NCI-H748 (cell line): ENCODE results near the gene FZD2.
A peak's percentile ranks its signal among the peaks of the same experiment; 100 is the strongest.
"Not testable (repeated sequence)": the region's sequence is repeated elsewhere in the genome, so short reads cannot be mapped to it uniquely, and the experiment has no call there.

Experiments used
- DNase-seq: peaks from one replicate; lab custom pipeline; 2025; ENCODE audit not compliant: unreplicated experiment; lab: John Stamatoyannopoulos, UW

FZD2 gene

DNA sequence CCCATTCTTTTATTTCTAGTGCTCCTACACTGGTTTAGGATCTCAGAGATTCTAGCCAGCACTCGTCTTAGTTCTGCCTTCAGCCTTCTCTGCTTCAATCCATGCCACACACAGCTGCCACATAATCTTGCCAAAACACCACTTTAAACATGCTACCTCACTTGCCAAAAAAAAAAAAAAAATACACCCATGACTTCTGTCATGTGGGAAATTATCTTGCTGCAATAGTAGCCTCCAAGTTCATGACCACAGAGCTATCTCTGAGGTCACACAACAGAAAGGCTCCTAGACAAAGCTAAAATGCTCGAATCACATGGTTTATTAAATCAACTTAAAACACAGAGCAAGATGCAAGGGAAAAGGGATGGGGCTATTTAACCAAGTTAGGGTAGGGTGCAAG is 18.1 kb downstream of the FZD2 start:
- no peak for DNase-seq

GRCh38 chr17:44578947-44579346 is 21.7 kb downstream of the FZD2 start:
- no peak for DNase-seq

DNA sequence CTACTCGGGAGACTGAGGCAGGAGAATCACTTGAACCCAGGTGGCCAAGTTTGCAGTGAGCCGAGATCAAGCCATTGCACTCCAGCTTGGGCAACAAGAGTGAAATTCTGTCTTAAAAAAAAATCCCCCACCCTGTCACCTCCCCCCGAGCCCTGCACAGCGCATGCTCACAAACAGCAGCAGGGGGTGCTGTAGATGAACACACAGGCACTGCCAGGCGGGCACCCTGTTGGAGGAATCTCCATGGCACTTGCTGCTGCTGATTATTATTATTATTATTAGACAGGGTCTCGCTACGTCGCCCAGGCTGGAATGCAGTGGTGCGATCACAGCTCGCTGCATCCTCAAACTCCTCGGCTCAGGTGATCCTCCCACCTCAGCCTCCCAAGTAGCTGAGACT is 24.6 kb downstream of the FZD2 start:
- DNase-seq, result no peak

DNA sequence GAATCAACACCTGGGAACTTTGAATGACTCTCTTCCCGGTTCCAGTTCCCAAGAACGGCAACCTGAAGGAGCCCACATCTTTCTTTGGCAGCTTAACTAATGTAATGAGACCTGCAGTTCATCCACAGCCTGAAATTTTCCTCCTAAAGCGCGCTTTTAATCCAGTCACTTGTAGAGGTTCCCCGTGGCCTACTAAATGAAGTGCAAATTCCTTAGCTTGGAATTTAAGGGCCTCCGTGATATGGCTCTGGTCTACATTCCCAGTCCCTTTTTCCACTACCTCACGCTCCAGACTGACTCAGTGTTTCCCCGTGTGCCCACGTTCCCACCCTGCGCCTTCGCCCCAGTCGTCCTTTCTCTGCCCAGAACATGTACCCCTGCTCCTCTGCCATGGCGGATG is 27.2 kb downstream of the FZD2 start:
- no peak for DNase-seq

DNA sequence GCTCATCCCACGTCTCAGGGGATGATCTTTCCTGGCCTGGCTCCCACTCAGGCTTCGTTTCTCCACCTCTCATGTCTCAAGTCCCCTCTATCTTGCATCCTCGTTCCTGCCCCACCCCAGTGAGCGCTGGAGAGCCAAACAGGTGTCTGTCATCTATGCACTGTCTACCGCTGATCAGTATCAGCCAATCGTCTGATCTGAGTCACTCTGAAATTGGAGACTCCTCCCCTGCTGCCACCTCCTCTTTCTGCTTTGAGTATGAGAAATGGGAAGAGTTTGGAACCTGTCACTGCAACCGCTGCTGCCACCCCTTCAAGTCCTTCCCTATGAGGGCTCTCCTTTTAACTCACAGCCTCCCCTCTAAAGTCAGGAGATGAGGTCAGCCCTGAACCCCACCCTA is 28.0 kb downstream of the FZD2 start:
- no peak for DNase-seq

- DNase-seq, result no peak
These were observed 30.1 kb downstream of the FZD2 start for GRCh38 chr17:44587339-44587738.

- DNase-seq, result no peak
These were observed 32.2 kb downstream of the FZD2 start for GRCh38 chr17:44589316-44590071.

DNA sequence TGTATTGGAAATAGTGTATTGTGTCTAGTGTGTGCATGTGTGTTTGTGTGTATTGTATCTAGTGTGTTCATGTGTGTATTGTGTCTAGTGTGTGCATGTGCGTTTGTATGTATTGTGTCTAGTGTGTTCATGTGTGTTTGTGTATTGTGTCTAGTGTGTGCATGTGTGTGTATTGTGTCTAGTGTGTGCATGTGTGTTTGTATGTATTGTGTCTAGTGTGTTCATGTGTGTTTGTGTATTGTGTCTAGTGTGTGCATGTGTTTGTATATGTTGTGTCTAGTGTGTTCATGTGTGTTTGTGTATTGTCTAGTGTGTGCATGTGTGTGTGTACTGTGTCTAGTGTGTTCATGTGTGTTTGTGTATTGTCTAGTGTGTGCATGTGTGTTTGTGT is 32.8 kb downstream of the FZD2 start:
- DNase-seq, result not testable (repeated sequence)

DNA sequence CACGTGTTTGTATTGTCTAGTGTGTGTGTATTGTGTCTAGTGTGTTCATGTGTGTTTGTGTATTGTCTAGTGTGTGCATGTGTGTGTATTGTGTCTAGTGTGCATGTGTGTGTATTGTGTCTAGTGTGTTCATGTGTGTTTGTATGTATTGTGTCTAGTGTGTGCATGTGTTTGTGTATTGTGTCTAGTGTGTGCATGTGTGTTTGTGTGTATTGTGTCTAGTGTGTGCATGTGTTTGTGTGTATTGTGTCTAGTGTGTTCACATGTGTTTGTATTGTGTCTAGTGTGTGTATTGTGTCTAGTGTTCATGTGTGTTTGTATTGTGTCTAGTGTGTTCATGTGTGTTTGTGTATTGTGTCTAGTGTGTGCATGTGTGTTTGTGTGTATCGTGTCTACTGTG is 33.5 kb downstream of the FZD2 start:
- not testable (repeated sequence) for DNase-seq

DNA sequence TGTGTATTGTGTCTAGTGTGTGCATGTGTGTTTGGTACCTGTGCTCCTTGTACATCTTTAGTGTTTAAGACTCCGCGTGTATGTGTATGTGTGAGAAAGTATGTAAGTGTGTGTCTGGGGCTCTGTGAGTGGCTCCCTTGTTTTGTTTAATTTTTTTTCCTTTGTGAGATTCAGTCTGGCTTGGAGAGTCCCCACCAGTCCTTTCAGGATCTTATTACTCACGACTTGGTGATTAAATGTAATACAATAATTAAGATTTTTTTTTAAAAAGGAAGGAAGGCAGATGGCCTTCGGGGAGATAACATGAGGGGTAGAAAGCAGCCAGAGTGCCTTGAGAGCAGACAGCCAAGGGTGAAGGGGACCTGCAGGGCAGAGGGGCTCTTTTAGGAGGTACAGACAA is 33.9 kb downstream of the FZD2 start:
- no peak for DNase-seq

GRCh38 chr17:44593156-44593555 is 35.9 kb downstream of the FZD2 start:
- no peak for DNase-seq

DNA sequence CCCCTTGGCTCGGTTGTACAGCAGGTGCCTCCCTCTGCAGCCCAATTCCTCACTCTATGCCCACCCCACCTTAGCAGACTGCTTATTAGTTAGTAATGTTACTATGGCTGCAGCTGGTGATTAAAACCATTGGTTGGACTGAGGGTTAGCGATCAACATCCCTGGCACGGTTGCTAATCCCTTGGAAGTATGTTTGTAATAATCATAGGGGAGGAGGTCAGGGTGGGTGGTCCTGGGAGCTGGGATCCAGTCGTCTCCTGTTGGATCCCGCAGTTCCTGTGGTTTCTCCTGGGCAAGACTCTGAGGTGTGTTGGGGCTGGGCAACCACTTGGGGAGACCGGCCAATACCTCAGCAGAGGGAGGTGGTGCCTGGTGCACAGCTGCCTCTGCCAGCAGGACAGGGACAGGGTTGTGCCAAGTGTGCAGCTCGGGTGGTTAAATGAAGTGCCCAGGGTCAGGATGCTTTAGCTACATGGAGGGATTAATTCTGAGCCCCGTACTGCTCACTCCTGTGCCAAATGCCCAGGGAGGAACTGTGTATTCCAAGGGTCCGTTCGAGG is 38.0 kb downstream of the FZD2 start:
- no peak for DNase-seq

GRCh38 chr17:44598329-44598728 is 41.0 kb downstream of the FZD2 start:
- no peak for DNase-seq

DNA sequence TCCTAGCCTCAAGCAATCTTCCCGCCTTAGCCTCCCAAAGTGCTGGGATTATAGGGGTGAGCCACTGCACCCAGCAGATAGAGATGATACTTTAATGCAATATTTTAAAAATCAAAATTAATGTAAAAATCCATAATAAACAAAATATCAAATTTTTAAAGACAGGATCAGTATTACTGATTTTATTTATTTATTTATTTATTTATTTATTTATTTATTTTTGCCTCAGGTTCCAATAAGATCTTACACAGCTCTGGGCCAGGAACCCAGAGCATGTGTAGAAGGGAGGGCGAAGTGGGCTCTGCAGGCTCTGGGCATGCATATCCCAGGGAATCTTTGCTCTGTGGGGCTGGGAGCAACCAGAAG is 41.6 kb downstream of the FZD2 start:
- DNase-seq, result no peak

DNA sequence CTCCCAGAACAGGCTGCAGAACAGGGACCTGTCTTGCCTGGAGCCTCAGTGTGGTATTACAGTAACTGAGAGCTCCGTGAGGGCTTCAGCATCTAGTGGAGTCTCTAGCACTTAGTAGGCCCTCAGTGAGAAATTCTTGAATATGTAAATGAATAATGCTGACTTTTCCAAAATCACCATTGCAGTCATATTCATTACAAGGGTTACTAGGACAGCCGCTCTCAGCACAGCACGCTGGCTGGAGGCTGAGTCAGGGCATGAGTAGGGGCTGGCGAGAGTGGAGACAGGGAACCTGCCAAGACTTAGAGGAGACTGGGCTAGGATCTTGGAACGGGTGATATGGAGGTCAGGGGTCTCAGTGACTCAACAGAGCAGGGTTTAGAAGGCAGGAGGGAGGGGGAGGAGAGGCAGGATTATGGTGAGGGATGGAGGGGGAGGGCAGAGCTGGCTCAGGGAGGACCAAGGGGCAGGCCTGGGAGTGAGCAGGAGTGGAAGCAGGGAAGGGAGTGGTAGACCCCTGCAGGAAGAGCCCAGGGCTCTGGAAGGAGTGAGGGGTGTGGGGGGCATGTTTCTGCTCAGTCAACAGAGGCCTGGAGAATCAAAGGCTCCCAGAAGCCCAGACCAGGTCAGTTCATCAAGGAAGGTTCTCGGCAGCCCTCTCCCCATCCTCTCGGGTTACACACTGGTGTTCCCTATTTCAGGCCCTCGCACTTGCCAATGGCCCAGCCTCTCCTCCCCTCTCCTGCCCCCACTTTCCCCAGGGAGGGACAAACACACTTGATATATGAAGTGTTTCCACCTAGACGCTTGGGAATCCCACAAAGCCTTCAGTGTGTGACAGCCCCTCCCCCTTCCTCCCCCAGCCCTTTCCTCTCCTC is 42.3 kb downstream of the FZD2 start:
- no peak for DNase-seq

DNA sequence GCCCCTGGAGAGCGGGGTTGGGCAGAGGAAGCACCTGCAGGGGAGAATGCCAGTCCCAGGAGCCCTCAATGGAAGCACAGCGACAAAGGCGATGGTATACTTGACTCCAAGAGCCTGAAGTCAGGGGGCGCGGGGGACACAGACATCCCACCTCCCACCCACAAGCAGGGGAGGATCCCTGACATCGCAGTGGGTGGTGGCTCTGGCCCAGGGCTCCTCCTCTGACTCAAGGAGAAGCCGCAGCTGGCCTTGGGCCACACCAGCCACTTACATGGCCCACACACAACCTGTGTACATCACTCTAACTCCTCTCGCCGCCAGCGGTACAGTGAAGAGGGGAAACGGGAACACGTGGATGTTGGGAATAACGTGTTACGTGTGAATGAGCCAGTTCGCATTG is 44.3 kb downstream of the FZD2 start:
- no peak for DNase-seq

DNA sequence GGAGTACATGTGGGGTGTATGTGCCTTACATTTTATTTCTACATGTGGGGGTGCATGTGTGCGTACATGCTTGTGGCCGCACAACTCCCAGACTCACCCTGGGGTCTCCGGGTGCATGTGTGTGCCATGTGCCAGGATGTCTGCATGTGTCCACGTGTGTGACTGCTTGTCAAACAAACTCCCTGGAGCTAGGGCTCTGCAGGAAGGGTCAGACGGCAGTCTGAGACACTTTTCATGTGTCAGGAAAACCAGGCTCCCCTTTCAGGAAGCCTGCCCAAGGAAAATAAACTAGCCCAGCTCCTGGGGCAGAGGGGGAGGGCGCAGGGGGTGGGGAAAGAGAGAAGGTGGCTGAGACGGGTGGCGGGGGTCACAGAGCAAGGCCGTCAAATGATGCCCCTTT is 44.7 kb downstream of the FZD2 start:
- no peak for DNase-seq

GRCh38 chr17:44602390-44602789 is 45.1 kb downstream of the FZD2 start:
- DNase-seq, result peak; percentile 18

- no peak for DNase-seq
These were observed 45.7 kb downstream of the FZD2 start for GRCh38 chr17:44602970-44603369.

DNA sequence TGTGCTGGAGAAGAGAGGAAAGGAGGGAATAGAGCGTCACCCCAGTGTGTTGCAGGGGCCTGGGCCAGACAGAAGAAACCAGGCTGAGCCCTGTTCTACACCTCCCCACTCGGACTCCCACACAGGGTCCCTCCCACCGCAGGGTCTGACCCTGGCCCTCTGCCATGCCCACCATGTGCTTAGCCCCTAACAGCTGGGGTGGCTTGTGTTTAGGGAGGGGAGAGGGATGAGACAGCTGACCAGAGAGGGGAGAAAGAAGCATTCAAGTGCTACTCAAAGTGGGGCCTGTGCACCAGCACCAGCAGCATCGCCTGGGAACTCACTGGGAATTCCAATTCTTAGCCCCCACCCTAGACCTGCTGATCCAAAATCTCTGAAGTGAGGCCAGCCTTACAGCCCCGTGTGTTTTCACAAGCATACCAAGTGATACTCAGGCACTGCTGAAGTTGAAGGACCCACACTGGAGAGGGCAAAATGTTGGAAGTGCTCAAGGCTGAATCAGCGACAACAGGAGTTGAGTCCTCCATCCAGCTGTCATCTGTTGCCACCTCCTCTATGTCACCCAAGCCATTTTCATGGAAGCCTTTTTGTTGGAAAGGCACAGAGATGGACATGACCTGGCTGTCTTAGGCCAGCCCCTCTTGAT is 47.0 kb downstream of the FZD2 start:
- no peak for DNase-seq

DNA sequence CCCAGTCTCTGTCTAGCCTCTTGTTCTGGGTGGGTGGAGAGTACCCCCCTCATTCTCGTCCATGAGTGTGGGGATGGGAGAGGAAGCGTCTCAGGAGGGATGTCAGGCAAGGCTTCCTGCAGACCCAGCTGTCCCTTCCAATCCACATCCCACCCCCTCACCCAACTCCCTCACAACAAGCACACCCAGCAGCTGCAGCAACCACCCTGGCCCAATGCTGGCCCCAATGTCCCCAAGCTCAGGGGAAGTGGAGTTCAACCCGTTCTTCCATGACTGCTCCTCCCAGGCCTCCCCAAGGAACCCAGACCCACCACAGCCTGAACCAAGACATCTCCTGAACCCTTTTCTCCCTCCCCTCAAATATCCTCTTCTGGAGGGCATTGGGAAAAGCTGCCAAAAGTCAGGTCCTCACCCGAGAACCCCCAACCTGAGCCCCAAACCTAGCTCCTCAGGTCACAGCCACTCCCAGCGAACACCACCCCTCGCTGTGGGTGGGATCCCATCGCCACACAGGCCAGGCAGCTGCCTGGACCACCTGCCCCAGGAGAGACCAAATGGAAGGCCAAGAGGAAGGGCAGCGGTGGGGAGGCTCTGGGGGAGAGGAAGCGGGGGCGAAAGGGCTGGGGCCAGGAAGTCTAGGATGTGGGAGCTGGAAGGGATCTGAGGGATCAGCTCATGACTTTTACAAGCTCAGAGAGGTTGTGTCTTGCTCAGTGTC is 47.6 kb downstream of the FZD2 start:
- DNase-seq, result no peak
